D341Med (cell line): ENCODE data around the gene GFI1B.
A peak's percentile ranks its signal among the peaks of the same experiment; 100 is the strongest.
"Not testable (repeated sequence)": the region's sequence is repeated elsewhere in the genome, so short reads cannot be mapped to it uniquely, and the experiment has no call there.

Experiments
- DNase-seq: peaks from one replicate; pipeline ENCODE4 v3.0.0; 2012; ENCODE audit warnings: low spot score

The GFI1B gene

GRCh38 chr9:132978451-132979131, at the start of gene GFI1B:
TSS of gene GFI1B (plus strand) at chr9:132978694. CDS start at chr9:132986679, 7,985 bp downstream.
- DNase-seq, result no peak

GRCh38 chr9:132931178-132931735, 47.2 kb upstream of the GFI1B start:
- no peak for DNase-seq

- no peak for DNase-seq
Observed at GRCh38 chr9:132935026-132935425, 43.5 kb upstream of the GFI1B start.

- DNase-seq, result no peak
Observed at GRCh38 chr9:132937463-132937901, 41.0 kb upstream of the GFI1B start.

GRCh38 chr9:132939169-132939568, 39.3 kb upstream of the GFI1B start:
- DNase-seq, result no peak

- no peak for DNase-seq
Observed at GRCh38 chr9:132942541-132943182, 35.8 kb upstream of the GFI1B start.

- no peak for DNase-seq
Observed at GRCh38 chr9:132943651-132944293, 34.7 kb upstream of the GFI1B start.

- peak; percentile 98 for DNase-seq
Observed at GRCh38 chr9:132944294-132945185, 34.0 kb upstream of the GFI1B start, which contains the start of gene TSC1. TSS of gene TSC1 (minus strand) at chr9:132944616. CDS start at chr9:132928872, 15,744 bp downstream.

GRCh38 chr9:132945186-132946130, 33.0 kb upstream of the GFI1B start:
- DNase-seq, result no peak

GRCh38 chr9:132946211-132946610, 32.3 kb upstream of the GFI1B start:
- no peak for DNase-seq

- DNase-seq, result no peak
Observed at GRCh38 chr9:132946631-132947295, 31.7 kb upstream of the GFI1B start.

- DNase-seq, result no peak
Observed at GRCh38 chr9:132947756-132948155, 30.7 kb upstream of the GFI1B start.

GRCh38 chr9:132948482-132949050, 29.9 kb upstream of the GFI1B start:
- no peak for DNase-seq

- no peak for DNase-seq
Observed at GRCh38 chr9:132949709-132950108, 28.8 kb upstream of the GFI1B start.

GRCh38 chr9:132955123-132955522, 23.4 kb upstream of the GFI1B start:
- DNase-seq, result no peak

GRCh38 chr9:132955768-132956167, 22.7 kb upstream of the GFI1B start:
- DNase-seq, result no peak

GRCh38 chr9:132957805-132958204, 20.7 kb upstream of the GFI1B start:
- DNase-seq, result no peak

GRCh38 chr9:132961002-132961401, 17.5 kb upstream of the GFI1B start:
- DNase-seq, result no peak

- DNase-seq, result no peak
Observed at GRCh38 chr9:132965478-132965877, 13.0 kb upstream of the GFI1B start.

GRCh38 chr9:132967908-132968307, 10.6 kb upstream of the GFI1B start:
- DNase-seq, result not testable (repeated sequence)
